Measurements from ENCODE around the gene ATF6.

The ATF6 gene

DNA sequence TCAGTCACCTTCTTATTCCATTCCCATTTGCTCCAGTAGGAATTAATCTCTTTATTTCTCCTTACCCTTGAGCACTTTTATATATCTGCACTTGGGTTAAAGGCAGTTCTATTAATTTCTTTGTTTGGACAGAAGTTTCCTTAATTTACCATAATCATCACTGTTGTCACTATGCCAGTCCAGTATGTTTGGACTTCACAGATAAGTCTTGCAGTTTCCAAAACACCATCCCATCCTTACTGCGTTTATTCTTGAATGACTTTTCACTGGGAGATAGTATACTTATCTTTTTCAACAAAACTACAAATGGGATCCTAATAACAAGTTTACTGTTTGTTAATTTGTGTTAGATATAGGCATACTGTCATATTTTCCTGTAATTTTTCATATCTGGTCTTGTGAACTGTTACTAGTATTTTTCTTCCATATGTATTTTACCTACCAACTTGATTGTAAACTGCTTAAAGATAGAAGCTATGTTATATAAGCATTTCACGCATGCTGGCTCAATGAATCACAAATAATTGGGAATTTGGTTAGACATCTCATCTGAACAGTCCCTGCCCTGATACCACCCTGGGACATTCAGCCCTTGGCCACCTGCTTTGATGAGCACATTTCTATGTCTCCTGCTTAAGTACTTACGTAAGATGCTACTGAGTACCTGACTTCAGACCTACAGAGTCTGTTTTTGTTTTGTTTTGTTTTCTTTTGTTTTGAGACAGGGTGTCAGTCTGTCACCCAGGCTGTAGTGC is 179.4 kb downstream of the ATF6 start:
- no peak for DNase-seq

DNA sequence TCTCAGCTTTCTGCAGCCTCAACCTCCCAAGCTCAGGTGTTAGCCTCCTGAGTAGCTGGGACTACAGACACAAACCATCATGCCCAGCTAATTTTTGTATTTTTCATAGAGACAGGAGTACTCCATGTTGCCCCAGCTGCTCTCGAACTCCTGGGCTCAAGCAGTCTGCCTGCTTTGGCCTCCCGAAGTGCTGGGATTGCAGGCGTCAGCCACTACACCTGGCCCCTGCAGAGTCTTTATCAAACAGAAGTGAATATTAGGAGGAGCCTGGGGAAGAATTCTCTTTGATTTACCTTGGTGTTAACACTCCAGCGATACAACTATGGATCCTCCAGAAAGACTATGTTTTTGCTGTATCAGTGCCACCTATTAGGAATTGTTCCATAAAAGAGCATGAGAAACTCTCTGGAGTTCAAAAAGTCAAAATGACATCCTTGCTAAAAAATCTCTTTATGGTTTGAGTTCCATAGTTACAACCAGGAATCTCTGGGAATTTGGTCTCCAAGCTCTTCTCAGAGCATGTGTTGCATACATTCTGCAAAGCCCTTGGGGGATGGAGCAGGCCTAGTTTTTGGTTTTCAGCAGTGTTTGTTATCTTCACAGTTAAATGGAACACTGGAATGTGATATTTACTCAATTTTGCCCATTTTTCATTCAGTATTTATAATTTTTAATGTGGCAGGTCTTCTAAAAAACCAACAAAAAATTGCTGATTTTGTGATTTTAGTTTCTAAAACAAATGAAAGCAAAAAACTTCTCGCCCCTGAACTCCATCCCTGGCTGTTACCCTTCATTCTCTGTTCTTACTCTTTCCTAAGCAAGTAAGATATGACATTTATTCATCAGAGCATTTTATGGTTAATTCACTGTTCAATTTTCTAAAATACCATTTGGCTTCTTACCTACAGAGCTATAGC is 180.2 kb downstream of the ATF6 start:
- no peak for DNase-seq

DNA sequence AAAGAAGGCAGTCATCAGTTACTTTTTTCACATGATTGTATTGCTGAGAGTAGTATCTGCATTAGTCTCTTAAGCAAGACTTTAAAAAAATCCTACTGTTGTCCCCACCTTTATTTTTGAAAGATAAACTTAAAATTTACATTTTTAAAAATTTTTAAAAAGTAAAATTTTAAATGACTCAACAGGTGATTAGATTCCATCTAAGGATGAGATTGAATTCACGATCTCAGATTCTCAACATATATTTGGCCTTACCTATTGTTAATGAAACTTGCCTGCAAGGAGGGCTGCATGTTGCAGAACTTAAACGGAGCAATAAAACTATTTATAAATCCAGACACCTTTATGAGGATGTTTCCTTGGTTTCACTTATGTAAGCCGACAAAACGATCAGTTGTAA is 182.3 kb downstream of the ATF6 start:
- DNase-seq: no peak

DNA sequence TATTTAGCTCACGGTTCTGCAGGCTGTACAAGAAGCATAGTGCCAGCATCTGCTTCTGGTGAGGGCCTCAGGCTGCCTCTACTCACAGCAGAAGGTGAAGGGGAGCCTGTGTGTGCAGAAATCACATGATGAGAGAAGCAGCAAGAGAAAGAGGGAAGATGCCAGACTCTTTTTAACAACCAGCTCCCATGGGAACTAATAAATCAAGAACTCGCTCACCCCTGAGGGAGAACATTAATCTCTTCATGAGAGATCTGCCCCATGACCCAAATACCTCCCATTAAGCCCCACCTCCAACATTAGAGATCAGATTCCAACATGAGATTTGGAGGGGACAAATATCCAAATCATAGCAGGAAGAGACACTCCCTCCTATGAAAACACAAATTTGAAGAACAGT is 183.4 kb downstream of the ATF6 start:
- no peak for DNase-seq

DNA sequence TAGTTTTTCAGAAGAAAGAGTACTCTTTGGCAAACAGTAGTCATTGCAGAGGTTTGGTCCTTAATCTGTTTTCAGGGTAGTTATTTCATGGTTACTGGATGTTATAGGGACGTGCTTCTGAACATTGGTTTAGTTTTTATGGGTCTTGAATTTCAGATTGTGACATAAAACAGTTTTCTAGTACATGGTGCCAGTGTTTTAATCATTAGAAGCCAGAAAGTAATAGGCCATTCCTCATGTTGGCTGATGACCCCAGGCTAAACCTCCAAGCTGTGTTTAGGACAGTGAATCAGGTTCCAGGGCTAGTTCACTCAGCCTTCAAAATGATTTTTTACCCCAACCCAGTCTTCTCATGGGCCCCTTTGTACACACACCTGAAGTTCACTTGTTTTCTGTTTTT is 184.3 kb downstream of the ATF6 start:
- DNase-seq: no peak

DNA sequence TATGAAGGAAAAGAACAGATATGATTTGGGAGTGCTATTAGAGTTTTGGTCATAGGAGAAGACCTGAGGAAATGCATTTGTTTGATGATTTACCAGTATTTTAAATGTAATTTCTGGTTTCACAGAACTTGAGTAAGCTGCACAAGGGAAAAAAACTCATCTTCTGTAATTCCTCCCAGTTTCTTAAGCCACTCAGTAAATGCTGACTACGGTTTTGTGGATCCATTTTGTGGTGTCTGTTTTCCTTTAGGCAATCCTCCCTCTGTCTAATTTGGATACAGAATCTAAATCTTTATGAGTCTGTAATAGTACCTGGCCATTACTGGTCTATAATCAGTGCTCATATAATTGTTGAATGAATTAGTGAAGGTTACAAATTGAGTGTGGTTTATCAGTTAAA is 185.5 kb downstream of the ATF6 start:
- DNase-seq: no peak

DNA sequence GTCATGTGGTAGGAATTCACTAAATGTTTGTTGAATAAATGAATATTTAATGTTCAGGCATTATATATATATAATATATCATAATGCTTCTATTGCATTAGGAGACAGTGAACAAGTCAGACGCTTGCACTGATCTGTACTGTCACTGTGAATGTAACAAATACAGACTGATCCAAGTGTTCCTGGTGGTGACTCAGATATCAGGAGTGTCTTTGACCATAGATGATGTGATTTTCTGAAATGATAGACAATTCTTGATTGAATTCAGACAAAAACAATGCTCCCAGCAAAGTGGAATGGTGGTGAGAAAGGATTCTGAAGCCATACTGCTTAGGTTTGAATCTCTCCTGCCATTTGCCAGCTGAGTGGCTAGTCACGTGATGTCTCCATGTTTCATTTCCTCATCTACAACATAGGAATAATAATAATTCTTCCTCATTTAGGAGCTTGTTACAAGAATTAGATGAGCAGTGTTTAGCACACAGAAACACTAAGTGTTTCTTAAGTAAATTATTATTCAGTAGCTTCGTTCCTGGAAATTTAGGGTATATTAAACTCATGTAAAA is 186.6 kb downstream of the ATF6 start:
- DNase-seq: no peak

DNA sequence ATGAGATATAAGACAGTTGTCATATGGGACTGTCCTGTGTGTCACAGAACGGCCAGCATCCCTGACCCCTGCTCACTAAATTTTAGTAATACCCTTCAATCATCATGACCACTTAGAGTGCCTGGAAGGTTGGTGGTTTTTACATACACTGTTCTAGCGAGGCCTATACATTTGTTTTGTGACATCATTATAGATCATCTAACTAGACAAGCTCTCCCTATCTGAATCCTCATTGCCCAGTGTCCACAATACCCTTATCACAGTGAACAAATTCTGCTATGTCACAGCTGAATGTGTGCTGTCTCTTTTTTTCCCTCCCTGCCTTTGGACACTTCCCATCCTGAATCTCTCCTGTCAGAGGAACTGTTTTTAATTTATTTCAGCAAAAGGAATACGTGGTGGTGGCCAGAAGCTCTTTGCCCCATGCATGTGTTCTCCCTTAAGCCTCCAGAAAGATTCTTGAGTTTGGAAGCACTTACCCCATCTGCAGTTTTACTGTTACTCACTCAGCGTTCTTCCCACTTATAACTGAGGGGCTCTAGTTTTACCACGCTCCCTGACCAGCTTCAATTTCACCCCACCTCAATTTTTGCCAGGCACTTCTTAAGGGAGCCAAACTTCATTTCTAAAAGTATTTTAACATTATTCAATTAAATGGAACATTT is 187.3 kb downstream of the ATF6 start:
- DNase-seq: no peak

DNA sequence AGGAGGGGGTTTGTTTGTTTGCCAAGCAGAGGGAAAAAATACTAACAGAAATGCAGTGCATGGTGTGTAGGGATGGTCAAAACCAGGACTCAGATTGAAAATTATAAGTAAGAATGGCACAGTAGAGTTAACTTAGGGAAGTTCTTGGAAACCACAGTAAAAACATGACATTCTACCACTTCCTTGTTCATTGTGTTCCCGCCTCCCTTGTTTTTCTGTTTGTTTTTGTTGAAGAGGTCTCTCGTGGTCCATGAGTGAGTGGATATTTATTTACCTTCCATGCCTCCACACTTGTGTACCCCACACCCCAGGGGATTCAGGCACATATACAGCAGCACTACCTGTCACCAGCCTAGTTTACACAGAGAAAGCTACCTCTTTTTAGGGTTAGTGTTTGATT is 187.9 kb downstream of the ATF6 start:
- DNase-seq: no peak

DNA sequence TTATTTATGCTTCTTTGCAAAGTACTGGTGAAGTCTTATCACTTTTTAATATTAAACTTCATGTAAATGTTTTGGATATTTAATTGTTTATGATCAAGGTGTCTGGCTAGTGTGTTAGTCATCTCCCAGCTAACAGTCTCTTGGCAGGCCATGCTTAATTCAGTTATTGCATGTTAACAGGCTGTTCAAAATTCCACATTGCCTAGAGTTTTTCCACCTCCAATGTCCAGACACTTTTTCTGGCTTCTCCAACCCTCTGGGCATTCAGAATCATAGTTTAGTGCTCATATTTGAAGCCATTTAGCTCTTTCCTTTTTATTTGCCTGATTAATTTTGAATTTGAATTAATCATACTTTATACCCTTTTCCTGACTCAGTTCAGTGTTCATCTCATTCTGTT is 188.3 kb downstream of the ATF6 start:
- DNase-seq: no peak

DNA sequence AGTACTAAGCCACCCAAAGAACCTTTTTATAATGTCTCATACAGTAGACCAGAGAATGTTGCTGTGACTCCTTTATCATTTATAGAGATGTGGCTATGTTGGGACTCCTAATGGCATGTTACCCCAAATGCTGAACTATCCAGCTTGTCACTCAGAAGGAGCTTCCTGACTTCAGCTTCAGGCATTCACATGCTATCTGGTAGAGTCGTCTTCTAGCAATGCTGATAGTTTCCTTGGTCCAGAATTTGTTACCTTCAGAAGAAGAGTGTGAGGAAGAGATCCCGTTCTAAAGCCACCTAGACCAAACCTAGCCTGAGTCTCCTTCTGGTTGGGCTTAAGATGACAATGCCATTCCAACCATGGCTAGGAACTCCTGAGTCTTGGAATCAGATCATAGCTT is 189.5 kb downstream of the ATF6 start:
- DNase-seq: no peak

DNA sequence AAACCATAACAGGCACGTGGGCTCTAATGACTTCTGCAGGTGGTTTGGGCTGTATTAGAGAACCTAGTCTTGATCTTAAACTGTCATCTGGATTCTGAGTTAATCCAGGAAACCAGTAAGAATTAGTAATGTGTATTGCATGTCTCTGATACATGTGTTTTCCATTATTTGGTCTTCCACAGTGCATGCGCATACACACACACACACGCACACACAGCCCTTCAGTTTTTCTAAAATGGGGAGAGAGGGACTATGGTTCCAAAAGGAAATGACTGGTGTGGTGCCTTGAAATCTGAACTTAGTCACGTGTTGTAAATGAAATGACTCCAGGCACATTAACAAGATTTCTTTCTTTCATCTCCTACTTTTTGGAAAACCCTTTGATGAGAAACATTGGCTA is 190.0 kb downstream of the ATF6 start:
- DNase-seq: peak; percentile 86

DNA sequence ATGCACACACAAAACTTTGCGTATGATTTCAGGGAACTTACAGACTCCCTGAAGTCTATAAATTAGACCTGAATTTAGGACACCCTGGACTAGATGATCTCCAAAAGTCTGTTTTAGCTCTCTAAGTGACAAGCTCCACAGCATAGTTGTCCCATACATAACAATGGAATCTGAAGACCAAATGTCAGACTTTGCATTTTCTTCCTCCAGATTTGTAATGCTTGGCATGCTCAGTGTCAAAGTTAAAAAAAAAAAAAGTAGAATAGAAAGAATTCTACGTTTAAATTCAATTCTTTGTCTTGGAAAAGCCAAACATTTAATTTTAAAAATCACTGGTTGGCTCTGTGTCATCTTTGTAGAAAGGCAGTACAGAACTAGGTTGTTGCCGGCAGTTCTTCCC is 190.8 kb downstream of the ATF6 start:
- no peak for DNase-seq

DNA sequence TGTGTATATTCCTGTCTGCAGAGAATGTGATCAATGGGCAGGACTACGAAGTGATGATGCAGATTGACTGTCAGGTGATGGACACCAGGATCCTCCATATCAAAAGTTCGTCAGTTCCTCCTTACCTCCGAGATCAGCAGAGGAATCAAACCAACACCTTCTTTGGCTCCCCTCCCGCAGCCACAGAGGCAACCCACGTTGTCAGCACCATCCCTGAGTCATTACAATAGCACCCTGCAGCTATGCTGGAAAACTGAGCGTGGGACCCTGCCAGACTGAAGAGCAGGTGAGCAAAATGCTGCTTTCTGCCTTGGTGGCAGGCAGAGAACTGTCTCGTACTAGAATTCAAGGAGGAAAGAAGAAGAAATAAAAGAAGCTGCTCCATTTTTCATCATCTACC is 192.3 kb downstream of the ATF6 start:
- no peak for DNase-seq

DNA sequence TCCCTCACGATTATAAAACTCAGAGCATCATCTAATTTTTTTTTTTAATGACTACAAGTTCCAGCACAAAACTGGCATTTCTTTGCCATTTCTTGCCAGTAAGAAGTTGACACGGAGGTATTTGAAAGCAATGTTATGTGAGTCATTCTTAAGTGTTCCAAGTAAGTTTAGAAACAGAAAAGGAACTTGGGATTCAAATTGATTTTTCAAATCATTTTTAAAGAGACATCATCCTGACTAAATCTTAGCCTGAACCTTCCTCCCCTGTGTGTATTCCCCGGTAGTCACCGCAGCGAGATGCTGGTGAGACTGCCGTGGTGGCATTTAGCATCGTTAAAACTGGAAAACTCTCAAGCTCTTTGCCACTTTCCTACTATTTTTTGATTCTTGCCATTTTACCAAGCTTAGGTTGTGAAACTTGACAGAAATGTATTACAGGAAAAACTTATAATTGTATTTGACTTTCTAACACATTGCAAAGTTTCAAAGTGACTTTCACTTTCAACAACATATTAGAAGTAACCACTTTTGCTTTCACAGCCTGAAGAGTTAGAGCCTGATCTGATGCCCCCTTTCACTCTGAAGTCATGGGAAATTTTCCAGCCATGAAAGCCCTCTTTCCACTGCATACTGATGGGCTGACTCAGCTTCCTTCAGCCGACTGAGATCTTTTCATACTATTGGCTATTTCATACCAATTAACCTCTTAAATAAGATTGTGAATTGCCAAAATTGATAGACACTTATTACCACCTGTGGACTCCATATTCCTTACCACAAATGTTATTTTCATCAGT is 196.2 kb downstream of the ATF6 start:
- no peak for DNase-seq

DNA sequence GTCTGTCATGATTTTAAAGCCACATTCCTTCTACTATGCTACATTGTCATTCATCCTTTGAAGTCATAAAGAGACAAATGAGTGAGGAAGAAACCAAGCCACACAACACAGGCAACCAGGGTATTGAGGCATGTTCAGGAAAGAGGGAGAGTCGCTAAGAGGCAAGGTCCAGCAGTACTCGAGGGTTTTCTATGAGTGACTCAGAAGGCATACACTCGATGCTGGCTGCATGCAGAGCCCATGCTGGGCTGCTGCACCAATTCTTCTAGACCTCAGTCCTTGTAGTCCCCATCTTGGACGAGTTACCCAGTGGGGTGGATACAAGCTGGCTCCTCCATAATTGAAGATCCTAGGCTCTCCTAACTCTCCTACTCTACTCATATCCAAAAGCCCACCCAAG is 199.9 kb downstream of the ATF6 start:
- no peak for DNase-seq

DNA sequence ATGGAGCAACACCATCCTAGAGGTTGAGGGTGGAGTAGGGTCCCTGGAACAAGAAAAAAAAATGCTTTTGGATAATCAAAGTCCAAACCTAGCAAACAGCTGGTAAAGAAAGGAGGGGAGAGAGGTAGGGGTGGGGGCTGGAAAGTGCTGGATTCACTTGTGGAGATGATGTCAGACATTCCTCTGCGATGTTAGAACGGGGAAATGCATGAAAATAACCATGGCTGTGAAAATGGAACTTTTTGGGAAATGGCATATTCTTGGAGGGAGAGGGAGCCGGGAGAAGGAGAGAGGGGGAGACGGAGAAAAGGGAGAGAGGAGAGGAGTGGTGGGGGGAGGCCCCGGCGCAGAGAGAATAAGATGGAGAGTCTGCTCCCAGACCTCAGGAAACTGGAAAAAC is 203.9 kb downstream of the ATF6 start:
- DNase-seq: no peak

DNA sequence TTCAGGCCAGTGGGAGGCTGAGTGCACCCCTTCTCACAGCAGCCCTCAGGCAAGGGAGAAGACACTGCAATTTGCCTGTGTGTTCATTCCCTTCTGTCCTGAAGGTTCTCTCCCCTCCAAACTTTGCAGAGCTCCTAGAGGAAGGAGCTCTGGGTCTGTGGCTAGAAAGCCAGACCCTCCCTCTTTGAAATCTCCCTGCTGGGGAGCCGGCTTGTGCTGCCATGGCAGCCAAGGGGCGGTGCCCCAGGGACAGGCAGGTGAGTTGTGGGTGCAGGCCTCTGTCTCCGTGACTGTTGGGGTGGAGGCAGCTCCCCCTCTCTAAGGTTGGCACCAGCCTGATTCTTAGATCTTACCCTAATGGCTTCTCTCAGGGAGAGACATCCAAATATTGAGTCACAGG is 204.5 kb downstream of the ATF6 start:
- no peak for DNase-seq

DNA sequence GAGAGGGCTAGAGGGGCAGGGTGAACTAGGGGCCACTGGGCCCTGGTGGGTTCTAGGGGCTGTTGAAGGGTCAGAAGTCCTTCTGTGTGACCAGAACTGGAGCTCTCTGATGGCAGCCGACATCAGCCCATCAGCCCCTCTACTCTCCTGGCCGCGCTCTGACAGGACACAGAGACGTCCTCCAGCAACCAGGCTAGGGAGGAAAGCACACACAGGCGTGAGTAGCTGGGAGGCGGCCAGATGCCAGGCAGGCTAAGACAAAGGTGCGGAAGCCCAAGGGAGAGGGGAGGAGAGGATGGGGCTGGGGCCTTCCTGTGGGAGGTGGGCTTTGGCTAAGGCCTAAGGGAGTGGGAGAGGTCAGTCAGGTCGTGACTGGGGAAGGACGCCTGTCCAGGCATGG is 206.7 kb downstream of the ATF6 start:
- no peak for DNase-seq

DNA sequence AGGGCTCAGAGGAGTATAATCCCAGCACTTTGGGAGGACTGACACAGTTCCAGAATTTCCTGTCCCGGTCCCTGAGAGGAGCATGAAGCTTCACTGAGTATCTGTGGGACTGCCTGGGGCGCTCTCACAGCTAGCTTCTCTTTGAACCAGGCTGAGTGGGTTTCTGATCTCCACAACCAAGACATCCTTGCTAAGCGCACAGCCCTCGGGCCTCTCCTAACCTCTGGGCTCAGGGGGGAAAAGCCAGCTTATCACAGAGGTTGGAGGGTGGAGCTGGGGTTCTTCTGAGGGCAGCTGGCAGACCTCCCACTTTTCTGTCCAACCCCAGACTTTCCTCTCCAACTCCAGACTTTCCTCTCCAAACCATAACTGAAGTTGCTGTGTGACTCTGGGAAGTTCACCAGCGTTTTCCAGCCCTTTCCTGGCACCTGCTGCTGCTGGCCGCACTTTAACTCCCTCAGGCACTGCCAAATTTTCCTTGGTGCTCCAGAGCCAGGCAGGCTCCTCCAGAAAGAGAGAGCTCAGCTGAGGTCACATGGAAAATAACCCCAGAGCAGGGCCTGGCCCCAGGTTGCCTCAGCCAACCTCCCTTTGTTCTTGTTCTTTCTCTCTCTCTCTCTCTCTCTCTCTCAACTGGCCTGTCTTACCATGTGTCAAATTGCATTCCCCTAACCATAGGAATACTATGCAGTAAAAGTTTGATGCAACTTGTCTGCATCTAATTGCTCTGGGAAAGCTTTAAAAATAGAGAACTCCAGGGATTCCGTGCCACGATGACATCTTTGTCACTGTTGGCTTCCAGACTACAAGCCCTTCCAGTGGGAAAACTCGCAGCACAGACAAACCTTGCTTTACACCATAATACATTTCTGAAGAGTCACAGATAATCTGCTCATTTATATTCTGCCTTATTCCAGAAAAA is 208.1 kb downstream of the ATF6 start:
- peak; percentile 72 for DNase-seq

DNA sequence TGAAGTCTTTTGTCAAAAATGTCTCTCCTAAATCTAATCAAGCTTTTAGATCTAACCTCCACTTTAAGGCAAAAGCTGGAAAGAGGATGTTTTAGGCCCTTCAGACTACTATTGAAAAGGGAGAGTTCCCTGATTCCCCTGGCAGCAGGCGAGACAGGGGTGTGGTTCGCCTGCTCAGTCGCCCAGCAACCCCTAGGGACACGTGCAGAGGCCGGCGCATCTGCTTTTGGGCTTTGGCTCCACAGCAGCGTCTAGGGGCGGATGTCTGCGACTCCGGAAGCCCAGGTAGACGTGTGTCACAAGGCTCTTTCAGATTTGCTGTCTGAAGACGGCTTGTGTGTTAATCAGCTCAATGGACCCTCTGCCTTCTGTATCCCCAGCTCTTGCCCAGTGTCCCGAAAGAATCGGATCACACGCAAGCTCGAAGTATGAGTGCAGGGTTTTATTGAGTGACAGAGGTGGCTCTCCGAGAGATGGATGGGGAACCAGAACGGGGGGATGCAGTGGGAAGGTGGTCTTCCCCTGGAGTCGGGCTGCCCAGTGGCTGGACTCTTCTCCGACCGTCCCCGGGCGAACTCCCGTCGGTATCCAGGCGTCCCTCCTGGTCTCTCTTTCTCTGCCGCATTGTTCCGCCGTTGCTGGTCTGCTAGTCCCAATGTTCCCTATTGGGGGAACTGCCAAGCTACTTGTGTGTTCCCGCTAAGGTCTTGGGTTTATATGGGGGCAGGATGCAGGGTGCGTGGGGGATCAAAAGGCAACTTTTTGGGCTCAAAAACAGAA is 212.1 kb downstream of the ATF6 start:
- no peak for DNase-seq

Data from right hindlimb (tissue), 1 donor.